ENCODE data around the gene NDUFS7. TPM values are rescaled to one million over a fixed set of nuclear protein-coding genes. Genes with fewer than 3 reads are reported as not detected.

The NDUFS7 gene
- total and polyA plus RNA-seq, 12 donors = 248 to 498 (median 377) TPM

DNA sequence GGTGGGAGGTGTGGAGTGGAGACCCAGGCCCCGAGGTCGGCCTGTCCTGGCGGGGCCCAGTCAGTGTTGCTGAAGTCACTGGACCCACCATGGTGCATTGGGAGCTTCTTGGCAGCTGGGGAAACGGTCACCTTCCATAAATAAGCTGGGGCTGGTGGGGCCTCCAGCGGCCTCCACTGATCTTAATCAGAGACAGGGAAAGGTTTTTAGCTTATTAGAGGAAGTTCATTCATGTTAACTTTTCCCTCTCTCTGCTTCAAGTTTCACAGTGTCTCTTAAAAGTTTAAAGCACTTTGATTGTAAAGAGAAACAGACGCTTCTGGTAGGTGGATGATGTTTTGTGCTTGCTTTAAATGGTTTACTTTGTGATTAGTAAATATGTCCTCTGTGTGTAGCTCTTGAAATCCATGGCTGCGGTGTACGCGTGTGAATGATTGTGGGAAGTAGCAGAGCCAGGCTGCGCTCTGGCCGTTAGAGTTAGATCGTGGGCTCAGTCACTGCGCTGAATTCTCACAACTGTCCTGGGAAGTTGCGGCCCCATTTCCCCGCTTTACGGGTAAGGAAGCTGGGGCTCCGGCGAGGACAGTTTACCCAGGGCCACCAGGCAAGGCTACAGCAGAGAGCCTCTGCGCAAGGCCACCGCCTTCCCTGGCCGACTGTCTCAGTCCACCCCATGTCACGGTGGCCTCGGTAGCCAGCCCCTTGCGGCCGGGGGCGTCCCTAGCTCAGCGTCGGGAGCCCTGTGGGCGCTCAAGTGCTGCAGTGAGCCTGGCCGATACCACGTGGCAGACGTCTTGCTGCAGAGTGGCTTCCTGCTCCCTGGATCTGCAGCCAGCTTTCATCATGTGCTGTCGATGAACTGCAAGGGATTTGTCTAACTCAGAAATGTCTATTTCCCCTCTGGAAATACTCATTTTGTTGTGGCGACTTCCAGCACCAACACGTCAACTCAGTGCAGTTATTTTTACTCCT, 16.5 kb upstream of the NDUFS7 start:
- 83 to 84% methylated on average over 35 of the region's 35 CpGs for WGBS, 2 donors
- Histone ChIP-seq H3K27me3 (no peaks in the 10 kb centered on the region), H3K4me3 (no peak overlapping the region), H3K27ac (no peak overlapping the region), H3K9me3 (no peaks in the 10 kb centered on the region), H3K4me1 (peaks cover 0 to 28% (median 7%) of the 10 kb centered on the region in 9 donors), H3K36me3 (peaks cover 0 to 100% (median 59%) of the 10 kb centered on the region in 9 donors)
- ATAC-seq (peak in 2 of 8 donors; percentile 12 to 28), DNase-seq (no peak)
- intact Hi-C loops (cut with DNase I) = loop anchor here in 2 of 10 donors (10.0 kb wide), 1 partner anchor 82 kb away; the partner anchor contains the start of gene EFNA2 (in 2 of the 2)
- TF ChIP-seq, protein P1, sequence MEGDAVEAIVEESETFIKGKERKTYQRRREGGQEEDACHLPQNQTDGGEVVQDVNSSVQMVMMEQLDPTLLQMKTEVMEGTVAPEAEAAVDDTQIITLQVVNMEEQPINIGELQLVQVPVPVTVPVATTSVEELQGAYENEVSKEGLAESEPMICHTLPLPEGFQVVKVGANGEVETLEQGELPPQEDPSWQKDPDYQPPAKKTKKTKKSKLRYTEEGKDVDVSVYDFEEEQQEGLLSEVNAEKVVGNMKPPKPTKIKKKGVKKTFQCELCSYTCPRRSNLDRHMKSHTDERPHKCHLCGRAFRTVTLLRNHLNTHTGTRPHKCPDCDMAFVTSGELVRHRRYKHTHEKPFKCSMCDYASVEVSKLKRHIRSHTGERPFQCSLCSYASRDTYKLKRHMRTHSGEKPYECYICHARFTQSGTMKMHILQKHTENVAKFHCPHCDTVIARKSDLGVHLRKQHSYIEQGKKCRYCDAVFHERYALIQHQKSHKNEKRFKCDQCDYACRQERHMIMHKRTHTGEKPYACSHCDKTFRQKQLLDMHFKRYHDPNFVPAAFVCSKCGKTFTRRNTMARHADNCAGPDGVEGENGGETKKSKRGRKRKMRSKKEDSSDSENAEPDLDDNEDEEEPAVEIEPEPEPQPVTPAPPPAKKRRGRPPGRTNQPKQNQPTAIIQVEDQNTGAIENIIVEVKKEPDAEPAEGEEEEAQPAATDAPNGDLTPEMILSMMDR (IDR thresholded peaks at IDR 0.05) = no peak

DNA sequence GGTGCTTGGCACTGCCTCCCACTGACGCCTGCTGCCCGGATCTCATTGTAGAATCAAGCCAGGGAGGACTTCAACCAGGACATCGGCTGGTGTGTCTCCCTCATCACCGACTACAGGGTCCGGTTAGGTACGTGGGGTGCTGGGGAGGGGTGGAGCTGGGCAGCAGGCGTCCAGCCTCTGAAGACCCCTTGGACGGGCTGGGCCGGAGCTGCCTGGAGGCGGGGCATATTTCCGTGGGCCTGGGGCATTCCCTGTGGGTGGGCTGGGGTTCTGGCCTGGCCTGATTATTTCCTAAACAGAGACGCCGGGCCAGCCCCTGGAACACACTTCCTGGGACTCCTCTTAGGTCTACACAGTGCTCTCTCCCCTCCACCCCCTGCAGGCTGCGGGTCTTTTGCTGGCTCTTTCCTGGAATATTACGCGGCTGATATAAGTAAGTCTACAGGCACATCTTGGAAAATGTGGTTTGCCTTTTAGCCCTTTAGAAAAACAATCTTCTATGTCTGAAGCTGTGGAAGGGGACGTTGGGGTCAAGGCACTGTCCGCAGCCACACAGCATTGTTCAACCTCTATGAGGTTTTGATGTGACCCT, 14.4 kb upstream of the NDUFS7 start:
- no peak for ATAC-seq
- intact Hi-C loops (cut with DNase I) = loop anchor here in 2 of 10 donors (10.0 kb wide), 1 partner anchor 85 kb away; the partner anchor contains the start of gene EFNA2 (in 2 of the 2)

DNA sequence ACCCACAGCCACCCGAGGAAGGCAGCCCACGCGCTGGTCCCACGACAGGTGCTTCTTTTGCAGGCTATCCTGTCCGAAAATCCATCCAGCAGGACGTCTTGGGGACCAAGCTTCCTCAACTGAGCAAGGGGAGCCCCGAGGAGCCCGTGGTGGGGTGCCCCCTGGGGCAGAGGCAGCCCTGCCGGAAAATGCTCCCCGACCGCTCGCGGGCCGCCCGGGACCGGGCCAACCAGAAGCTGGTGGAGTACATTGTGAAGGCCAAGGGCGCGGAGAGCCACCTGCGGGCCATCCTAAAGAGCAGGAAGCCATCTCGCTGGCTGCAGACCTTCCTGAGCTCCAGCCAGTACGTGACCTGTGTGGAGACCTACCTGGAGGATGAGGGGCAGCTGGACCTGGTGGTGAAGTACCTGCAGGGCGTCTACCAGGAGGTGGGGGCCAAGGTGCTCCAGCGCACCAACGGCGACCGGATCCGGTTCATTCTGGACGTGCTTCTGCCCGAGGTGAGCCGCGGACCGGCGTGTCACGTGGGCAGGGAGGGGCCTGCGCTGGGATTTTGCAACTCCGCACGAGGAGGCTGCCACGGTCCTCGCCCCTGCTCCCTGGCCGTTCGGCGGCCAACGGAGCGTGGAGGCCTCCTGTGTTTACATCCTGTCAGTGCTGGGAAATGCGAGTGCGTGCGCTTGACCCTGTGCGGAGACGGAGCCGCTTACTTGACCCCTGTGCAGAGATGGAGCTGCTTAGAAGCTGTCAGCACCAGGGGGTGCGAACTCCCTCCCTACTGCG, 12.9 kb upstream of the NDUFS7 start:
- no peaks in the 10 kb centered on the region for H3K27me3 ChIP-seq
- H3K36me3 ChIP-seq = peaks cover 0 to 92% (median 49%) of the 10 kb centered on the region in 9 donors
- peak in 1 of 8 donors; percentile 25 for ATAC-seq
- no peak overlapping the region for H3K27ac ChIP-seq
- peaks cover 9 to 25% (median 16%) of the 10 kb centered on the region in 9 donors for H3K4me1 ChIP-seq
- intact Hi-C loops (cut with DNase I) = loop anchor here in 1 of 10 donors (10.0 kb wide), 1 partner anchor 86 kb away; the partner anchor contains the start of gene EFNA2
- no peak for DNase-seq
- TF ChIP-seq, protein P1 (IDR thresholded peaks at IDR 0.05) = no peak
- WGBS, 2 donors = 79 to 87% methylated on average over 52 of the region's 52 CpGs
- no peaks in the 10 kb centered on the region for H3K9me3 ChIP-seq
- H3K4me3 ChIP-seq = no peak overlapping the region

More for the DNA sequence above, 14.4 kb upstream of the NDUFS7 start:
- H3K27ac ChIP-seq = no peak overlapping the region
- WGBS, 2 donors = 96 to 98% methylated on average over 18 of the region's 18 CpGs
- H3K27me3 ChIP-seq = no peaks in the 10 kb centered on the region
- TF ChIP-seq, protein P1 (IDR thresholded peaks at IDR 0.05) = no peak
- H3K4me1 ChIP-seq = peaks cover 9 to 21% (median 16%) of the 10 kb centered on the region in 9 donors
- no peak for DNase-seq
- peaks cover 0 to 99% (median 58%) of the 10 kb centered on the region in 9 donors for H3K36me3 ChIP-seq
- no peak overlapping the region for H3K4me3 ChIP-seq
- H3K9me3 ChIP-seq = no peaks in the 10 kb centered on the region

Measured in heart right ventricle (tissue), 16 donors.